ENCODE measurements around the gene SNW1.
A peak's percentile ranks its signal among the peaks of the same experiment; 100 is the strongest.

The SNW1 gene

DNA sequence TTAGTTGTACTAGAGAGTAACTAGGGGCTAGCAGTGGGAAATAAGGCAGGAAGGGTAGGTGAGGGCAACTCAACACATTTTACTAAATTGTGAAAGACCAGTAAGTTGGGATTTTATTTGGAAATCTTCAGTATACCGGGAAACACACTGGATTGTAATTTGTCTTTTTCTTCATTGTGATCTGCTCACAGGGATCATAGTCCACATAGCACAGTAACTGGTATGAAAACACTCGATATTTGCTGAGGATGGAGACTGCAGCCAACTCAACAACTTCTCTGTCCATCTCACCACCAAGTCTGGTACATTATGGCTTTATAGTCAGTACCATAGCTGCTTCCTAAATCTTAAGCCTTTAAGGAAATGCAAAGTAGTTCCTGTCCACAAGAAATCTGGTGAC lies 50.6 kb downstream of the SNW1 start:
- Histone ChIP-seq H3K4me3 (ENCODE audit: low read depth, low read length) (no peak overlapping the region), H3K36me3 (ENCODE audit: control insufficient read depth, insufficient read depth, low read length) (no peaks in the 10 kb centered on the region), H3K4me1 (peaks cover 12% of the 10 kb centered on the region), H3K27ac (no peak overlapping the region), H3K27me3 (ENCODE audit: control insufficient read depth, insufficient read depth, low read length) (no peaks in the 10 kb centered on the region), H3K79me2 (peaks cover 43% of the 10 kb centered on the region), H3K9ac (no peak overlapping the region), H3K4me2 (ENCODE audit: low read length) (no peak overlapping the region), H2AFZ (no peak overlapping the region), H3K9me3 (ENCODE audit: control insufficient read depth, low read length) (no peaks in the 10 kb centered on the region)
- TF ChIP-seq, protein P1, sequence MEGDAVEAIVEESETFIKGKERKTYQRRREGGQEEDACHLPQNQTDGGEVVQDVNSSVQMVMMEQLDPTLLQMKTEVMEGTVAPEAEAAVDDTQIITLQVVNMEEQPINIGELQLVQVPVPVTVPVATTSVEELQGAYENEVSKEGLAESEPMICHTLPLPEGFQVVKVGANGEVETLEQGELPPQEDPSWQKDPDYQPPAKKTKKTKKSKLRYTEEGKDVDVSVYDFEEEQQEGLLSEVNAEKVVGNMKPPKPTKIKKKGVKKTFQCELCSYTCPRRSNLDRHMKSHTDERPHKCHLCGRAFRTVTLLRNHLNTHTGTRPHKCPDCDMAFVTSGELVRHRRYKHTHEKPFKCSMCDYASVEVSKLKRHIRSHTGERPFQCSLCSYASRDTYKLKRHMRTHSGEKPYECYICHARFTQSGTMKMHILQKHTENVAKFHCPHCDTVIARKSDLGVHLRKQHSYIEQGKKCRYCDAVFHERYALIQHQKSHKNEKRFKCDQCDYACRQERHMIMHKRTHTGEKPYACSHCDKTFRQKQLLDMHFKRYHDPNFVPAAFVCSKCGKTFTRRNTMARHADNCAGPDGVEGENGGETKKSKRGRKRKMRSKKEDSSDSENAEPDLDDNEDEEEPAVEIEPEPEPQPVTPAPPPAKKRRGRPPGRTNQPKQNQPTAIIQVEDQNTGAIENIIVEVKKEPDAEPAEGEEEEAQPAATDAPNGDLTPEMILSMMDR (IDR thresholded peaks at IDR 0.05): no peak

DNA sequence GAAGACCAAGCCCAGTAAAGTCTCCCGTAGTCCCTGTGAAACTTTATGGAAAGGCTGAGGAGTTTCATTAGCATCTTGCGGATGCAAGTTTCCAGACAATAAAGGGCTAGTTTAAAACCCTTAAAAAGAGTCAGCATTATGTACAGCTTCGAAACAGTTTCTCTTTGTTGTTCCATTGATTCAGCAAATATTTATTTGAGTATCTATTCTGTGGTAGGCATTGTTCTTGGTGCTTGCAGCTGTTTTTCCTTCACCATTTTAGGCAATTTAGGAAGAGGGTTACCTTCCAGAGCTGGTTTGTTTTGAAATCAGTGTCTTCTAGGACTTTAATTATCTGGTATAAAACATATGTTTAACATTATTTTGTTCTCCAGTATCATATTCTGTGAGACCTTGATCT lies 51.5 kb downstream of the SNW1 start:
- Histone ChIP-seq H3K27me3 (ENCODE audit: control insufficient read depth, insufficient read depth, low read length) (no peaks in the 10 kb centered on the region), H3K4me1 (peaks cover 12% of the 10 kb centered on the region), H3K36me3 (ENCODE audit: control insufficient read depth, insufficient read depth, low read length) (no peaks in the 10 kb centered on the region), H2AFZ (no peak overlapping the region), H3K9me3 (ENCODE audit: control insufficient read depth, low read length) (no peaks in the 10 kb centered on the region), H3K79me2 (peaks cover 49% of the 10 kb centered on the region), H3K9ac (no peak overlapping the region), H3K4me2 (ENCODE audit: low read length) (peak overlapping the region; percentile 86), H3K4me3 (ENCODE audit: low read depth, low read length) (peak overlapping the region; percentile 97), H3K27ac (no peak overlapping the region)
- TF ChIP-seq, protein P1 (IDR thresholded peaks at IDR 0.05): no peak

DNA sequence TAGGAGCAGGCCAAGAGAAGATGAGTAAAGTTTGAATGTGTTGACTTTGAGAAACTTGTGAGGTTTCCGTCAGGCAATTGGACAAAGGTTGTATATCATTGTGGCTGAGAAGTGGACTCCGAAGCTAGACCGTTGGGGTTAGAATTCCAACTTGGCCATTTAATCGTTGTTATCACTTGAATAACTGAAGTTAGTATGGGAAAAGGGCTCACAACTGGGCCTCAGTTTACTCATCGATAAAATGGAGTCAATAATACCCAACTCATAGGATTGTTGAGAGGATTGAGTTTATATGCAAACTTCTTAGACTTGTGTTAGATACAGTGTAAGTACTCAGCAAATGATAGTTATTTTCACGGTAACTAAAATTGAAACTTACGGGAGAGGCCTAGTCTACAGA lies 52.2 kb downstream of the SNW1 start:
- TF ChIP-seq, protein P1 (IDR thresholded peaks at IDR 0.05): no peak
- Histone ChIP-seq H3K4me2 (ENCODE audit: low read length) (peak overlapping the region; percentile 86), H3K79me2 (peaks cover 53% of the 10 kb centered on the region), H3K9me3 (ENCODE audit: control insufficient read depth, low read length) (no peaks in the 10 kb centered on the region), H3K4me3 (ENCODE audit: low read depth, low read length) (peak overlapping the region; percentile 97), H2AFZ (peak overlapping the region; percentile 87), H3K27me3 (ENCODE audit: control insufficient read depth, insufficient read depth, low read length) (no peaks in the 10 kb centered on the region), H3K4me1 (peaks cover 12% of the 10 kb centered on the region), H3K36me3 (ENCODE audit: control insufficient read depth, insufficient read depth, low read length) (no peaks in the 10 kb centered on the region), H3K9ac (no peak overlapping the region), H3K27ac (no peak overlapping the region)

DNA sequence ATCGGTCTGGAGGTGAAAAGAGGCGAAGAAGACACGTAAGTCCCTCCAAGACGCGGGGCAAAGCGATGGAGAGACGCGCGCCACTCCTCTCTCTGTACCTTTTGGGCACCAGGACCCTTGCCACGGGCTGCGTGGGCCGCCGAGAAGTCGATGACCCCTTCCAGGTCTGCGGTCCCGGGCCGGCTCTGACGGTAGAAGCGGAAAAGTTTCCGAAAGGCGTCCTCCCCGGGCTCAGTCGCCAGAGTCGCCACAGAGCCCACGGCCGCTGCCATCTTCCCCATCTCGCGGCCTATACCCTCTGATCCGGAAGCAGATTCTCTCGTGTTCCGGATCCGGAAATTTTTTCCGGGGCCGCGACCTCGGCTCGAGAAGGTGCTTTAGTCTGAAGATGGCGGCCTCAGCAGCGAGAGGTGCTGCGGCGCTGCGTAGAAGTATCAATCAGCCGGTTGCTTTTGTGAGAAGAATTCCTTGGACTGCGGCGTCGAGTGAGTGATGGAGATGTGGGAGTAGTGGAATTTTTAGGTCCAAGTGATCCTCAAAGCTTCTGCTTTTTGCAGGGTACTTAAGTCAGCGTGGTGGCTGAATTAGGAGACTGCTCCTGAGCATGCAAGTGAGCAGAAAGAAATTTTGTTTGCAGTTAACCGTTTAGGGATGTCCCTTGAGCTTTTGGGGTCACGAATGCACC lies 53.1 kb downstream of the SNW1 start, which contains the start of the genes ALKBH1 and SLIRP:
Gene ALKBH1 (minus strand): TSS at position 300 of the 685 bp plus-strand sequence. CDS start 19 bp downstream, at position 281.
Gene SLIRP (plus strand): TSS at position 380 of the 685 bp plus-strand sequence. CDS start 9 bp downstream, at position 389.
- H3K4me3 ChIP-seq (ENCODE audit: low read depth, low read length): peak within 1 kb of the TSS; percentile 97
- peaks cover 53% of the 10 kb centered on the region for H3K79me2 ChIP-seq
- no peak within 1 kb of the TSS for H3K9ac ChIP-seq
- H3K36me3 ChIP-seq (ENCODE audit: control insufficient read depth, insufficient read depth, low read length): no peaks in the 10 kb centered on the region
- no peaks in the 10 kb centered on the region for H3K27me3 ChIP-seq (ENCODE audit: control insufficient read depth, insufficient read depth, low read length)
- TF ChIP-seq, protein P1 (IDR thresholded peaks at IDR 0.05): no peak
- H2AFZ ChIP-seq: peak within 1 kb of the TSS; percentile 87
- H3K4me2 ChIP-seq (ENCODE audit: low read length): peak within 1 kb of the TSS; percentile 86
- H3K9me3 ChIP-seq (ENCODE audit: control insufficient read depth, low read length): no peaks in the 10 kb centered on the region
- H3K4me1 ChIP-seq: peaks cover 12% of the 10 kb centered on the region
- peak within 1 kb of the TSS; percentile 58 for H3K27ac ChIP-seq

DNA sequence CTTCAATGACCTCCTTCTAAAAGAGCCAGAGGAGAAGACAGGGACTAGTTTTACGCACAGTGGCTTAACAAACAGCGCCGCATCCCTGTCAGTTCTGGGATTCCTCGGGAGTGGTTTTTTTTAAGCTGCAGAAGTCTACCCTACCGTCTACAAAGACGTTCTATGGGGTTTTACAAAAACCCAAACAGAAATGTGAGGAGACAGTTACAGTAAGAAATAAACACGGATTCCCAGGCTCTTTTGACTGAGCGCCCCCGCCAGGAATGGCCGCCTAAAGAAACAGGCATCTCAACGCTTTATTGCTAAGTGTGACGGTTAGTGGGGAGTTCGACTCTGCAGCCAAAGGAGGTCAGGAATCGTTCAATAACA lies 53.6 kb downstream of the SNW1 start:
- H3K27ac ChIP-seq: peak overlapping the region; percentile 58
- peak overlapping the region; percentile 86 for H3K4me2 ChIP-seq (ENCODE audit: low read length)
- no peaks in the 10 kb centered on the region for H3K27me3 ChIP-seq (ENCODE audit: control insufficient read depth, insufficient read depth, low read length)
- peak overlapping the region; percentile 87 for H2AFZ ChIP-seq
- TF ChIP-seq, protein P1 (IDR thresholded peaks at IDR 0.05): peak; percentile 37
- H3K36me3 ChIP-seq (ENCODE audit: control insufficient read depth, insufficient read depth, low read length): no peaks in the 10 kb centered on the region
- H3K9me3 ChIP-seq (ENCODE audit: control insufficient read depth, low read length): no peaks in the 10 kb centered on the region
- peak overlapping the region; percentile 97 for H3K4me3 ChIP-seq (ENCODE audit: low read depth, low read length)
- peaks cover 55% of the 10 kb centered on the region for H3K79me2 ChIP-seq
- H3K4me1 ChIP-seq: peaks cover 12% of the 10 kb centered on the region
- H3K9ac ChIP-seq: no peak overlapping the region

All from parathyroid adenoma (tissue), 2 donors.